Trophoblast cell (in vitro differentiated cells and primary cell): Measurements from ENCODE around the gene ORC3.

Source experiments
- DNase-seq, 2 donors: peaks; one replicate each; pipeline ENCODE4 v3.0.0-alpha.2; 2016
- H2AFZ ChIP-seq: 2 replicates; pipeline ENCODE4 v1.6.1; 2013; ENCODE audit warnings: low read length, moderate library complexity, mild to moderate bottlenecking; ENCODE audit not compliant: insufficient read depth, poor library complexity
- H2AK5ac ChIP-seq: 2 replicates; pipeline ENCODE4 v1.6.1; 2013; ENCODE audit warnings: mild to moderate bottlenecking, low read length
- H2BK120ac ChIP-seq: 2 replicates; pipeline ENCODE4 v1.6.1; 2013; ENCODE audit warnings: low read length, mild to moderate bottlenecking, moderate library complexity; ENCODE audit not compliant: insufficient read depth, poor library complexity
- H2BK12ac ChIP-seq: 2 replicates; pipeline ENCODE4 v1.6.1; 2013; ENCODE audit warnings: mild to moderate bottlenecking, low read length, moderate library complexity
- H2BK5ac ChIP-seq: 2 replicates; pipeline ENCODE4 v1.6.1; 2013; ENCODE audit warnings: low read length, low read depth, moderate library complexity, mild to moderate bottlenecking; ENCODE audit not compliant: poor library complexity
- H3K14ac ChIP-seq: 2 replicates; pipeline ENCODE4 v1.6.1; 2013; ENCODE audit warnings: mild to moderate bottlenecking, low read length
- H3K18ac ChIP-seq: 2 replicates; pipeline ENCODE4 v1.6.1; 2013; ENCODE audit warnings: mild to moderate bottlenecking, low read length
- H3K23ac ChIP-seq: 2 replicates; pipeline ENCODE4 v1.6.1; 2013; ENCODE audit warnings: low read length
- H3K27ac ChIP-seq: 2 replicates; pipeline ENCODE4 v1.5.1; 2013; ENCODE audit warnings: low read depth, mild to moderate bottlenecking, inconsistent platforms, low read length, moderate library complexity
- H3K27me3 ChIP-seq: 2 replicates; pipeline ENCODE4 v1.6.1; 2013; ENCODE audit warnings: inconsistent platforms, mild to moderate bottlenecking, low read length, moderate library complexity; ENCODE audit not compliant: insufficient read depth
- H3K36me3 ChIP-seq, 2 experiments: 1 replicate in 1 of 2; 2 replicates in 1 of 2; pipeline ENCODE4 v1.6.1; 2013; ENCODE audit warnings: low read length in 2 of 2, mild to moderate bottlenecking in 2 of 2, moderate library complexity in 1 of 2; ENCODE audit not compliant: insufficient read depth in 2 of 2, control insufficient read depth in 1 of 2
- H3K4ac ChIP-seq: 2 replicates; pipeline ENCODE4 v1.6.1; 2013; ENCODE audit warnings: low read depth, mild to moderate bottlenecking, low read length, moderate library complexity
- H3K4me1 ChIP-seq, 2 experiments: 1 replicate in 1 of 2; 2 replicates in 1 of 2; pipeline ENCODE4 v1.6.1; 2013; ENCODE audit warnings: low read length in 2 of 2, mild to moderate bottlenecking in 2 of 2, moderate library complexity in 1 of 2; ENCODE audit not compliant: insufficient read depth in 2 of 2, control insufficient read depth in 1 of 2
- H3K4me2 ChIP-seq: 2 replicates; pipeline ENCODE4 v1.6.1; 2013; ENCODE audit warnings: inconsistent platforms, mild to moderate bottlenecking, low read length, moderate library complexity
- H3K4me3 ChIP-seq: 2 replicates; pipeline ENCODE4 v1.5.1; 2013; ENCODE audit warnings: mild to moderate bottlenecking, low read depth, low read length, inconsistent platforms
- H3K79me1 ChIP-seq: one replicate; pipeline ENCODE4 v1.6.1; 2013; ENCODE audit warnings: low read length
- H3K79me2 ChIP-seq: 2 replicates; pipeline ENCODE4 v1.6.1; 2013; ENCODE audit warnings: low read length, mild to moderate bottlenecking; ENCODE audit not compliant: control insufficient read depth, insufficient read depth, poor library complexity
- H3K9ac ChIP-seq: 2 replicates; pipeline ENCODE4 v1.6.1; 2013; ENCODE audit warnings: mild to moderate bottlenecking, low read length
- H3K9me3 ChIP-seq: 2 replicates; pipeline ENCODE4 v1.6.1; 2013; ENCODE audit warnings: low read depth, mild to moderate bottlenecking, control low read depth, inconsistent platforms, low read length; ENCODE audit not compliant: insufficient read depth
- H4K12ac ChIP-seq: 2 replicates; pipeline ENCODE4 v1.6.1; 2013; ENCODE audit warnings: low read depth, mild to moderate bottlenecking, low read length, moderate library complexity
- H4K8ac ChIP-seq: 2 replicates; pipeline ENCODE4 v1.6.1; 2013; ENCODE audit warnings: low read depth, mild to moderate bottlenecking, low read length, moderate library complexity
- H4K91ac ChIP-seq: one replicate; pipeline ENCODE4 v1.6.1; 2013; ENCODE audit warnings: low read depth, mild to moderate bottlenecking, low read length, moderate library complexity
- WGBS: extraction: QIAGEN DNeasy Blood & Tissue Kit; methylation state at CpG from one replicate; pipeline ENCODE4 v1.1.7; 2013; ENCODE audit warnings: missing lambda C conversion rate; ENCODE audit not compliant: insufficient read length, insufficient coverage; ENCODE audit errors: extremely low coverage; 5-methylcytosine and 5-hydroxymethylcytosine counted together

Gene ORC3

DNA sequence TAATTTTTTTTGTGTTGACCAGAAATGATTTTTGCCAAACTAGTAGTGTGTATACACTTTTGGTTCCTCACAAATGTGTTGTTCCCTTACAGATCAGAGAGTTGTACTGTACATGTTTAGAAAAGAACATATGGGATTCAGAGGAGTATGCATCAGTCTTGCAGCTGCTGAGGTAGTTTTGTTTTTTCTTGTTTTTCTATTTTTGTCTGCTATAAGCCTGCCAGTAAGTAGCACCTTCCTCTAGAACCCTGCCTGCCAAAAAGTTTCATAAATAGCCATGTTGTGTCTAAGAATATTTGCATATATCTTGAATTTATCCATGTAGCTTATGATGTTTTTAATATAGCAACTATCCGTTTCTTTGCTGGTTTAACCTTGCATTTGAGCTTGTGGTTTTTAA lies 46.4 kb downstream of the ORC3 start:
- H4K8ac ChIP-seq = no peak overlapping the region

DNA sequence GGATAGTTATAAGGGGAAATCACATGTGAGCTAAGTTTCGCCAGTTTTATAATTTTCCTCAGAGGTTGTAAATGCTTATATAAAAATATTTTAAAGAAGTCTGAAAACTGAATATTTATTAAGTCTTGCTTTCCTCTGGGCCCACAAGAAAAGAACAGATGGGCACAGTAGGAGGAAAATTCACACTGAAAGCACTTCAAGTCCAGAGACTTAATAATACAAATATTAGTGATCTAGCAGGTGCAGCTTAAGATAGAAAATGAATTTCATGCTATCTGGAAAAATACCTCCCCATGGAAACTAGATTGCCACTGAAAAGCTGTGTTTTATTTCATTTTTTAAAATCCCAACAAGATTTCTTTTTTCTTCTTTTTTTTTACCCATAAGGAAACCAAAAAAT lies 47.2 kb downstream of the ORC3 start:
- Histone ChIP-seq H3K4ac (no peak overlapping the region), H3K27ac (no peak overlapping the region), H2BK5ac (no peak overlapping the region), H4K12ac (no peak overlapping the region), H2BK12ac (no peak overlapping the region), H2AFZ (no peak overlapping the region), H4K8ac (no peak overlapping the region), H3K9ac (no peak overlapping the region), H3K4me3 (no peak overlapping the region), H3K9me3 (no peaks in the 10 kb centered on the region), H3K4me2 (no peak overlapping the region), H3K23ac (no peak overlapping the region), H3K14ac (no peak overlapping the region), H3K79me2 (peaks cover 2% of the 10 kb centered on the region), H3K79me1 (peaks cover 3% of the 10 kb centered on the region), H3K27me3 (no peaks in the 10 kb centered on the region), H2BK120ac (no peak overlapping the region), H3K4me1 (no peaks in the 10 kb centered on the region), H3K18ac (no peak overlapping the region), H2AK5ac (no peak overlapping the region), H3K36me3 (peaks cover 7 to 9% of the 10 kb centered on the region in 2 experiments), H4K91ac (no peak overlapping the region)
- no CpG with 5 or more reads among the region's 1 CpG for WGBS
- DNase-seq = no peak

More for the DNA sequence above, 46.4 kb downstream of the ORC3 start:
- H2AFZ ChIP-seq = no peak overlapping the region
- no CpG with 5 or more reads among the region's 1 CpG for WGBS
- H3K18ac ChIP-seq = no peak overlapping the region
- H3K14ac ChIP-seq = no peak overlapping the region
- H3K36me3 ChIP-seq = peaks cover 9 to 10% of the 10 kb centered on the region in 2 experiments
- H3K4me2 ChIP-seq = no peak overlapping the region
- no peak overlapping the region for H3K4me3 ChIP-seq
- no peaks in the 10 kb centered on the region for H3K27me3 ChIP-seq
- H2AK5ac ChIP-seq = no peak overlapping the region
- no peak overlapping the region for H4K12ac ChIP-seq
- no peak overlapping the region for H3K4ac ChIP-seq
- H2BK12ac ChIP-seq = no peak overlapping the region
- no peak overlapping the region for H3K27ac ChIP-seq
- no peak for DNase-seq
- H2BK120ac ChIP-seq = no peak overlapping the region
- H3K79me2 ChIP-seq = no peaks in the 10 kb centered on the region
- H3K9me3 ChIP-seq = no peaks in the 10 kb centered on the region
- no peak overlapping the region for H4K91ac ChIP-seq
- H3K23ac ChIP-seq = no peak overlapping the region
- H3K9ac ChIP-seq = no peak overlapping the region
- no peaks in the 10 kb centered on the region for H3K4me1 ChIP-seq
- H3K79me1 ChIP-seq = no peaks in the 10 kb centered on the region
- no peak overlapping the region for H2BK5ac ChIP-seq

DNA sequence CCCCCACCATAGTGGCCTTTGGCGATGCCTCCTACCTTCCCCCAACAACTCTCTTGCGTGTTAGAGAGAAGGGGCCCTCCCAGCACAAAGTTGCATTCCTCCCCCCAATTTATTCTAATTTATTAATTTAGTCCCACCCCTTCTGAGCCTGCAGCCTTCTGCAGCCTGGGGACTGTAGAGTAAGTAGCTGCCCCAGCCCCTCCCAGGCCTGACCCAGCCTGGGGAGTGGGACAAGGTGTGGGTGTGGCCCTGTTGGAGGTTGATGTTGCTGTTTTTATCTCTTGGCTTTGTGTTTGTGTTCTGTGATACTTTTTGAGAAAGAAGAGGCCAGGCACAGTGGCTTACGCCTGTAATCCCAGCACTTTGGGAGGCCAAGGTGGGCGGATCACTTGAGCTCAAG lies 49.4 kb downstream of the ORC3 start:
- Histone ChIP-seq H3K79me2 (peaks cover 3% of the 10 kb centered on the region), H2BK12ac (peak overlapping the region; percentile 43), H3K36me3 (peaks cover 7 to 9% of the 10 kb centered on the region in 2 experiments), H3K4ac (no peak overlapping the region), H4K12ac (no peak overlapping the region), H3K4me2 (no peak overlapping the region), H3K23ac (no peak overlapping the region), H3K9ac (no peak overlapping the region), H3K27ac (no peak overlapping the region), H3K4me3 (no peak overlapping the region), H4K91ac (no peak overlapping the region), H3K79me1 (peaks cover 3% of the 10 kb centered on the region), H3K9me3 (no peaks in the 10 kb centered on the region), H2AFZ (no peak overlapping the region), H2AK5ac (no peak overlapping the region), H3K14ac (no peak overlapping the region), H3K27me3 (no peaks in the 10 kb centered on the region), H2BK120ac (no peak overlapping the region), H3K4me1 (peaks cover 0 to 1% of the 10 kb centered on the region in 2 experiments), H2BK5ac (no peak overlapping the region), H4K8ac (peak overlapping the region; percentile 28), H3K18ac (no peak overlapping the region)
- WGBS = no CpG with 5 or more reads among the region's 4 CpGs
- DNase-seq = no peak

DNA sequence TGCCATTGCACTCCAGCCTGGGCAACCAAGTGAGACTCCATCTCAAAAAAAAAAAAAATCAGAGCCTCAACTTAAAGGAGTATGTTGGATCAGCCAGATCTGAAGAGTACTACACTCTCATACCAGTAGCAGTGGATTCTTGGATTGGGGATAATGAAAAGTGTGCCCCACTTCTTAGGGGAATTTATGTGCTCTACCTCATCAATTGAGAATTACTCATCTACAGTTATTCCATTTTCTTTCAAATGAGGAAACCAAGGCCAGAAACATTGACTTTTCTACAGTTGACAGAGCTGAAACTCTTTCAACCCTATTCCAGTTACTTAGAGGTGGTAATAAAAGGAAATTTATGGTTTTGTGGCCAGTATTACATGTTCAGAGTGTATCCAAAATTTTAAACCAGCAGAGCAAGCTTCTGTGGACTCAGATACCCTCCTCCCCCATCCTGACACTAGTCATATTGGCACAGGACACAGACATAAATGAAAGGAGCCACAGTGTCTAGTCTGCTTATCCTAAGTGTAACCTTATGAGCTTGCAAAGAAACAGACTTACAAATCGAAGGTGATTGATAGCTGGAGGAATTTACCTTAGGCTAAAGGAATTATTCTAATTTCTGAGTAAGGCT lies 51.2 kb downstream of the ORC3 start:
- no peak overlapping the region for H2AFZ ChIP-seq
- no peak overlapping the region for H3K4me3 ChIP-seq
- WGBS = no CpG with 5 or more reads among the region's 1 CpG
- H2BK12ac ChIP-seq = no peak overlapping the region
- H3K27ac ChIP-seq = no peak overlapping the region
- no peak overlapping the region for H3K4me2 ChIP-seq
- H2AK5ac ChIP-seq = no peak overlapping the region
- H3K27me3 ChIP-seq = no peaks in the 10 kb centered on the region
- H3K4ac ChIP-seq = no peak overlapping the region
- H4K12ac ChIP-seq = no peak overlapping the region
- DNase-seq = no peak
- H3K14ac ChIP-seq = no peak overlapping the region
- peaks cover 7% of the 10 kb centered on the region in 2 experiments for H3K36me3 ChIP-seq
- peaks cover 3% of the 10 kb centered on the region for H3K79me1 ChIP-seq
- no peak overlapping the region for H3K18ac ChIP-seq
- H3K9me3 ChIP-seq = no peaks in the 10 kb centered on the region
- H4K8ac ChIP-seq = no peak overlapping the region
- peaks cover 0 to 1% of the 10 kb centered on the region in 2 experiments for H3K4me1 ChIP-seq
- H2BK5ac ChIP-seq = no peak overlapping the region
- peaks cover 3% of the 10 kb centered on the region for H3K79me2 ChIP-seq
- H3K9ac ChIP-seq = no peak overlapping the region
- peak overlapping the region; percentile 51 for H2BK120ac ChIP-seq
- H3K23ac ChIP-seq = no peak overlapping the region
- no peak overlapping the region for H4K91ac ChIP-seq
